Small intestine (tissue), 7 donors: ENCODE measurements around the gene TTC17. TPM values are rescaled to one million over a fixed set of nuclear protein-coding genes. Genes with fewer than 3 reads are reported as not detected.
A peak's percentile ranks its signal among the peaks of the same experiment; 100 is the strongest.
"Not testable (repeated sequence)": the region's sequence is repeated elsewhere in the genome, so short reads cannot be mapped to it uniquely, and the experiment has no call there.

ENCODE experiments used
- DNase-seq, 2 donors: peaks; one replicate each; pipeline versions ENCODE4 v3.0.0 to v3.0.0-alpha.2; 2013
- FAIRE-seq: peaks from 2 replicates; lab custom pipeline; 2012; peaks lifted over from hg19 to GRCh38; lab: Jason Lieb, UNC
- H3K27ac ChIP-seq, 3 donors: one replicate each; pipeline ENCODE4 v1.5.1; 2013; ENCODE audit warnings: low read length in 2 of 3, mild to moderate bottlenecking in 2 of 3, control low read depth in 1 of 3, inconsistent platforms in 1 of 3, low read depth in 1 of 3, moderate library complexity in 1 of 3
- H3K27me3 ChIP-seq, 3 donors: one replicate each; pipeline ENCODE4 v1.6.1; 2013; ENCODE audit warnings: low read length in 3 of 3, inconsistent platforms in 1 of 3; ENCODE audit not compliant: control insufficient read depth in 3 of 3, insufficient read depth in 3 of 3
- H3K36me3 ChIP-seq, 3 donors: one replicate each; pipeline ENCODE4 v1.6.1; 2013; ENCODE audit warnings: low read length in 3 of 3, inconsistent platforms in 1 of 3, low read depth in 1 of 3, mild to moderate bottlenecking in 1 of 3, moderate library complexity in 1 of 3; ENCODE audit not compliant: control insufficient read depth in 3 of 3, insufficient read depth in 2 of 3
- H3K4me1 ChIP-seq, 3 donors: one replicate each; pipeline ENCODE4 v1.6.1; 2013; ENCODE audit warnings: low read length in 2 of 3, inconsistent platforms in 1 of 3, low read depth in 1 of 3, mild to moderate bottlenecking in 1 of 3, moderate library complexity in 1 of 3; ENCODE audit not compliant: control insufficient read depth in 3 of 3, insufficient read depth in 2 of 3
- H3K4me3 ChIP-seq, 3 donors: one replicate each; pipeline ENCODE4 v1.5.1; 2013; ENCODE audit warnings: low read length in 3 of 3, control low read depth in 1 of 3, inconsistent platforms in 1 of 3, low read depth in 1 of 3, mild to moderate bottlenecking in 1 of 3, moderate library complexity in 1 of 3
- H3K9me3 ChIP-seq, 2 donors: one replicate each; pipeline ENCODE4 v1.6.1; 2013; ENCODE audit warnings: low read depth in 1 of 2, low read length in 1 of 2; ENCODE audit not compliant: control insufficient read depth in 2 of 2, insufficient read depth in 1 of 2
- WGBS, 3 donors: extraction: QIAGEN DNeasy Blood & Tissue Kit; methylation state at CpG; one replicate each; pipeline ENCODE4 v1.1.7; 2013; 5-methylcytosine and 5-hydroxymethylcytosine counted together
- polyA plus RNA-seq, 4 donors: library from polyadenylated mRNA; stranded (reverse) in 3 of 4; unstranded in 1 of 4; fragments of 200-250 nt in 3 of 4; fragments of 120-200 nt in 1 of 4; gene quantifications; one replicate each; pipeline versions ENCODE4 v1.2.1 to v1.2.3, GENCODE V29; 2013
- donor health status: healthy with polysubstance abuse.
- donor health status: control.
- donor health status: control.
- donor health status: Bipolar disorder and iron deficiency.
- donor health status: healthy.

TTC17 gene
- polyA plus RNA-seq, 4 donors, result 22.2 to 147 (median 36.6) TPM

DNA sequence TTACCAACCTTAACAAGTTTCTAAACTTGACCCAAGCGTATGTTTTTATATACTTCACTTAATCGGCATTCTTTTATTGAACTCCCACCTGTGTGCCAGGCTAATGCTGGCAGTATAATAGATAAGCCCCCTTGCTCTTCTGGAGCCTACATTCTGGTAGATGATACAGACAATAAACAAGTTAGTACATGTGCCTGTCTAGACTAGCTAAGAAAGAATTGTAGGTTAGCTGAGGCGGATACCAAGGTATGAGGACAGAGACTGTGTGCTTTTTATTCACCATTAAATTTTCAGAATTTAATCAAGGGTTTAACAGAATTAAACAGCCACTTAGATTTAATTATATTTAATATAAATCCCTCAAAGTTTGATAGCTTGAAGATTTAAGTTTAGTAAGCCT lies 45.7 kb downstream of the TTC17 start:
- H3K4me1 ChIP-seq, result no peaks in the 10 kb centered on the region
- no peak overlapping the region for H3K27ac ChIP-seq
- no peaks in the 10 kb centered on the region for H3K9me3 ChIP-seq
- DNase-seq, result no peak
- WGBS, 3 donors, result 96 to 97% (median 96%) methylated on average over 3 of the region's 3 CpGs
- H3K36me3 ChIP-seq, result peaks cover 2 to 23% (median 13%) of the 10 kb centered on the region in 3 donors
- no peaks in the 10 kb centered on the region for H3K27me3 ChIP-seq
- no peak for FAIRE-seq
- no peak overlapping the region for H3K4me3 ChIP-seq

DNA sequence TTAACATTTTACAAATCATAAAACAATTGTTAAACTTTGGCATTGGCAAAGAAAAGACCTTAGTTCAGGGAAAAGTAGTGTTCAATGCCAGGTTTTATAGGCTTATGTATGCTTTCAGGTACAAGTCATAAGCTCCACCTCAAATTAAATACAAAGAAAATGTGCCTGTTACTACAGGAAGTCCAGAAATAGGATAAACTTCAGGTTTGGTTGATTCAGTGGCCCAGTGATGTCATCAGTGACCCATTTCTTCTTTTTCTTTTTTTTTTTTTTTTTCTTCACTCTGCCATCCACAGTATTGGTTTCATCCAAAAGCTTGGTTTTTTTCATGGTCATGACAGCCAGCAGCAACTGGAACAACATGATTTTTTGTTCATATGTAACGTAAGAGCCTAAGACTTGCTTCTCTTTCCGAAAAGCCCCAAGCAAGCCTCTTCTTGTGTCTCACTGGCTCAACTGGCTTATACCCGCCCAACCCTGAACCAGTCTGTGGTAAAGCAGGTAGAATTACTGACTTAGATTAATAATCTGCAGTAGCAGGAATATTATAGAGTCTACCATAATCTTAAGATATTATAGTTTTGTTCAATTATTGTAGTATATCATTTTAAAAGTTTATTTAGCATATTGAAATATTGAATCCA lies 46.2 kb downstream of the TTC17 start:
- Histone ChIP-seq H3K4me1 (peaks cover 0 to 3% (median 0%) of the 10 kb centered on the region in 3 donors), H3K4me3 (no peak overlapping the region), H3K27ac (no peak overlapping the region), H3K36me3 (peaks cover 2 to 23% (median 14%) of the 10 kb centered on the region in 3 donors), H3K27me3 (no peaks in the 10 kb centered on the region), H3K9me3 (no peaks in the 10 kb centered on the region)
- 94 to 97% (median 97%) methylated on average over 3 of the region's 3 CpGs for WGBS, 3 donors
- no peak for DNase-seq
- FAIRE-seq, result no peak

DNA sequence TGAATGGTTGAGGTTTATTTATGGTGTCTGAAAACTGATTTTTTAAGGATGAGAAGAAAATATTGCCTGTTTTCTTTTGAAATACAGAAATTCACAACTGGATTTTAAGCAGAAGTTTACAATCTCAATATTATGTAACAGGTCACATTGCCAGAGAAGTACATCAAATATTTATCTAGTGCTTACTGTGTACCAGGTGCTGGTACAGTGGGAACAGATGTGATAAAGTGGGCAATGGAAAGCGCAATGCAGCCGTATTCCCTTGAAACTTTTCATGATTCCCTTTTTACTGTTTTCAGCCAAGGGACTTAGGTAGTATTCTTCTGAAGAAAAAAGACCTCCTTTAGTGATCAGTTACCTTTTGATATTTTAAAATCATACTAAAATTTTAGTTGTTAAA lies 49.6 kb downstream of the TTC17 start:
- WGBS, 3 donors, result 78 to 91% (median 89%) methylated on average over 2 of the region's 2 CpGs
- H3K27me3 ChIP-seq, result no peaks in the 10 kb centered on the region
- H3K27ac ChIP-seq, result no peak overlapping the region
- FAIRE-seq (no peak), DNase-seq (peak; percentile 2 to 3)
- H3K4me3 ChIP-seq, result no peak overlapping the region
- H3K36me3 ChIP-seq, result peaks cover 2 to 20% (median 13%) of the 10 kb centered on the region in 3 donors
- no peaks in the 10 kb centered on the region for H3K9me3 ChIP-seq
- H3K4me1 ChIP-seq, result peaks cover 3 to 15% (median 4%) of the 10 kb centered on the region in 3 donors

DNA sequence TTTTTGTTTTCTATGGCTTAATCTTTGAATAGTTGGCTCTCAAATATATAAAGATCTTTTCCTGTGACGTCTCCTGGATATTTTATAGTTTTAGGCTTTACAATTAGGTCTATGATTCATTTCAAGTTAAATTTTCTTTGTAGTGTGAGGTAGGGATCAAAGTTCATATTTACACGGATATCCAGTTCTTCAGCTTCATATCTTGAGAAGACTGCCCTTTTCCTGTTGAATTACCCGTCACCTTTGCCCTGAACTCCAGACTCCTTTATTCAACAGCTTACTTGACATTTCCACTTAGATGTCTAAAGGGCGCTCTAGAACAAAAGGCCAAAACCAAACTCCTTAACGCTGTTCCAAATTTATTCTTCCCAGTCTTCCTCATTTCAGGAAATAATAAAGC lies 51.7 kb downstream of the TTC17 start:
- 10 to 62% (median 37%) methylated on average over 5 of the region's 5 CpGs for WGBS, 3 donors
- Histone ChIP-seq H3K36me3 (peaks cover 2 to 16% (median 12%) of the 10 kb centered on the region in 3 donors), H3K27ac (peak overlapping the region in 2 of 3 donors; percentile 20 to 80), H3K4me3 (no peak overlapping the region), H3K9me3 (no peaks in the 10 kb centered on the region), H3K27me3 (no peaks in the 10 kb centered on the region), H3K4me1 (peaks cover 3 to 15% (median 4%) of the 10 kb centered on the region in 3 donors)
- FAIRE-seq (peak; percentile 97), DNase-seq (peak; percentile 94 to 97)

DNA sequence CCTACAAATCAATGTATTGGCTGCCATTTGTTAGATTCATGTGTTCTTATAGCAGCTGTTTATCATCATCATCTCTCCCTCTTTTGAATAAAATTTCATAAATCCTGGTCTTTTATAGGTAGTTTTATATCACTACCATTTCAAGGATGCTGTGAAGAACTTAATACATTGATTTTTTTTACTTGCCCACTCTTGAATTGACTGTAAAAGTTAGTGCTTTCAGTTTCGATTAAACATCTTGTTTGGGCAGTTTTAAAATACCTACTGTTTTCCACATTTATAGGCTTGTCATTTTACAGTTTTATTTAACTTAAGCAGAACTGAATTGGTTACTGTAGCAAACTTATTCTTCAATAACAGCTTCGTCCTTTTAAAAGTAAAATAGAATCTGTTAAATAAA lies 59.5 kb downstream of the TTC17 start:
- no peaks in the 10 kb centered on the region for H3K4me1 ChIP-seq
- WGBS, 3 donors, result 29 to 64% (median 45%) methylated on average over 2 of the region's 2 CpGs
- no peaks in the 10 kb centered on the region for H3K27me3 ChIP-seq
- DNase-seq (no peak), FAIRE-seq (no peak)
- H3K27ac ChIP-seq, result no peak overlapping the region
- H3K9me3 ChIP-seq, result no peaks in the 10 kb centered on the region
- H3K4me3 ChIP-seq, result no peak overlapping the region
- H3K36me3 ChIP-seq, result peaks cover 0 to 7% (median 6%) of the 10 kb centered on the region in 3 donors

DNA sequence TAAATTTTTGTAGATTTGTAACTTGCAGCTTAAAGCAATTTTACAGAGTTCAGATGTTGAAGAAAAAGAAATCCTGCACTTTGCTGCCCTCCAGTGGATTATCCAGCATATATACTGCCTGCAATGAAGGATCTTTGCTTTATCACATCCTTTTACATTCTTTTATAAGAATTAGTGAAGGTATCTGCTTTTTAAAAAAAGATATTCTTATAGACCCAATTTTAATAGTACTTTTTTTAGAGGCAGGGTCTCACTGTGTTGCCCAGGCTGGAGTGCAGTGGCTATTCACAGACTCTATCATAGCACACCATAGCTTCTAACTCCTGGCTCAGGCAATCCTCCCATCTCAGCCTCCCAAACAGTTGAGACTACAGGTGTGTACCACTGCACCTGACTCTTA lies 60.7 kb downstream of the TTC17 start:
- FAIRE-seq (no peak), DNase-seq (peak; percentile 66 to 67)
- peaks cover 0 to 7% (median 5%) of the 10 kb centered on the region in 3 donors for H3K36me3 ChIP-seq
- no peaks in the 10 kb centered on the region for H3K4me1 ChIP-seq
- no peak overlapping the region for H3K27ac ChIP-seq
- H3K27me3 ChIP-seq, result no peaks in the 10 kb centered on the region
- H3K9me3 ChIP-seq, result no peaks in the 10 kb centered on the region
- no peak overlapping the region for H3K4me3 ChIP-seq

DNA sequence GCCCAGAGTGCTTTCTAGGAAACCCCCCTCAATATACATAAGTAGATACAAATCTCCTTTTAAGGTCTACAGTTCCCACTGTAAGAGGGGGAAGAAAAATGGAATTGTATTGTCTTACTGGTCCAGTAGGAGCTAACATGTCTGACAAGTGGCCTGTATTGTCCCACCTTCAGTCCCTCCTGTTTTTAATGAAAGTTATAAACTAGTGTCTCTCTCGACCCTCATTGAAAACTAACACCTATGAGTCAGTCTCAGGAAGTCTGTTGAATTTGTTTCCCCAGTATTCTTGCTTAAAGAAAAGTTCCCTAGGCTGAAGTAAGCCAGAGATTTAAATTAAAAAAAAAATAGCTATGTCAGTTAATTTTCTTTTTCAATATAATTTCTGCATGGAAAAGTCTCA lies 69.3 kb downstream of the TTC17 start:
- Histone ChIP-seq H3K27ac (no peak overlapping the region), H3K4me3 (no peak overlapping the region), H3K4me1 (no peaks in the 10 kb centered on the region), H3K9me3 (no peaks in the 10 kb centered on the region), H3K27me3 (no peaks in the 10 kb centered on the region), H3K36me3 (peaks cover 0 to 10% (median 6%) of the 10 kb centered on the region in 3 donors)
- FAIRE-seq, result no peak
- 57 to 85% (median 69%) methylated on average over 1 of the region's 1 CpG for WGBS, 3 donors
- DNase-seq, result no peak

DNA sequence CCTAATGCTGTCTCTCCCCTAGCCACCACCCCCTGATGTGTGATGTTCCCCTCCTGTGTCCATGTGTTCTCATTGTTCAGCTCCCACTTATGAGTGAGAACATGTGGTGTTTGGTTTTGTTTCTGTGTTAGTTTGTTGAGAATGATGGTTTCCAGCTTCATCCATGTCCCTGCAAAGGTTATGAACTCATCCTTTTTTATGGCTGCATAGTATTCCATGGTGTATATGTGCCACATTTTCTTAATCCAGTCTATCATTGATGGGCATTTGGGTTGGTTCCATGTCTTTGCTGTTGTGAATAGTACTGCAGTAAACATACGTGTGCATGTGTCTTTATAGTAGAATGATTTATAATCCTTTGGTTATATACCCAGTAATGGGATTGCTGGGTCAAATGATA lies 72.2 kb downstream of the TTC17 start:
- peaks cover 0 to 11% (median 6%) of the 10 kb centered on the region in 3 donors for H3K36me3 ChIP-seq
- not testable (repeated sequence) for H3K27ac ChIP-seq, DNase-seq, H3K9me3 ChIP-seq, H3K4me3 ChIP-seq, H3K4me1 ChIP-seq, FAIRE-seq, H3K27me3 ChIP-seq
- 100% methylated on average over 1 of the region's 1 CpG for WGBS, 3 donors

DNA sequence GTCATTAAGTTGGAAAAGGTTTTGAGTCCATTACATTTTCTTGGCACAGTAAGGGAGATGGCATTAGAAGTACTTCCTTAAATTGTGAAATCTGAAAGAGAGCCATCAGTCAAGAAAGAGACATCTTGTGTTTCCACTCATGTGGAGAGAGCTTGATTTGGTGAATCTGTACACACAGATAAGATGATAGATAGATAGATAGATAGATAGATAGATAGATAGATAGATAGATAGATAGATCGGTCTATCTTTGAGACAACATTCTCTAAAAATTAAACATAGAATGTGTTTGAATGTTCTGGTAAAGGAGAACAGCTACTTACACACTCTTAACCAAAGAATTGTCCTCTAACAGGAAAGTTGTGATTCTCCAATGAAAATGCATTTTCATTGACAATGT lies 76.2 kb downstream of the TTC17 start:
- peaks cover 2 to 18% (median 13%) of the 10 kb centered on the region in 3 donors for H3K36me3 ChIP-seq

More for the DNA sequence above, 76.2 kb downstream of the TTC17 start:
- FAIRE-seq (no peak), DNase-seq (no peak)
- Histone ChIP-seq H3K27me3 (no peaks in the 10 kb centered on the region), H3K4me3 (no peak overlapping the region), H3K9me3 (no peaks in the 10 kb centered on the region), H3K4me1 (no peaks in the 10 kb centered on the region), H3K27ac (no peak overlapping the region)
- 92 to 100% (median 94%) methylated on average over 1 of the region's 1 CpG for WGBS, 3 donors
